PC-3 (cell line): ENCODE results near the gene ICAM4. TPM values are rescaled to one million over a fixed set of nuclear protein-coding genes. Genes with fewer than 3 reads are reported as not detected.

Experiments used
- ATAC-seq: fragments of 200-7000 bp; cut with Tn5 transposase; 2 replicates; pipeline ENCODE4 v1.9.1; 2020; ENCODE audit warnings: mild to moderate bottlenecking, moderate library complexity
- BruUV-seq: library from RNA; stranded (reverse); fragments of 400-500 nt; replicated peaks from 2 replicates; lab custom pipeline; 2021; lab: Mats Ljungman, UMichigan
- CTCF ChIA-PET: fragments of 300-600 bp; sonication (Branson Sonifier 250); formaldehyde crosslinking; loops from one replicate; lab custom pipeline; 2022; ENCODE audit warnings: antibody characterized with exemption; lab: Charles Lee
- POLR2A ChIA-PET: fragments of 300-600 bp; sonication (Branson Sonifier 250); formaldehyde crosslinking; loops from one replicate; lab custom pipeline; 2022; ENCODE audit warnings: antibody characterized with exemption; ENCODE audit not compliant: unreplicated experiment; lab: Charles Lee
- DNase-seq: peaks from one replicate; pipeline ENCODE4 v3.0.0-alpha.2; 2015
- H2AFZ ChIP-seq: fragments of 300-600 bp; sonication (generic); 2 replicates; pipeline ENCODE4 v1.6.0; 2016; ENCODE audit warnings: antibody characterized with exemption, low read length
- H3F3A ChIP-seq: fragments of 300-600 bp; sonication (generic); one replicate; pipeline ENCODE4 v1.6.0; 2017; ENCODE audit warnings: antibody characterized with exemption, low read length, control low read depth, mild to moderate bottlenecking; ENCODE audit not compliant: unreplicated experiment
- H3K27ac ChIP-seq: fragments of 300-600 bp; sonication (generic); 2 replicates; pipeline ENCODE4 v1.5.1; 2016; ENCODE audit warnings: mild to moderate bottlenecking, low read length
- H3K27me3 ChIP-seq: fragments of 300-600 bp; sonication (generic); 2 replicates; pipeline ENCODE4 v1.6.1; 2016; ENCODE audit warnings: low read length, mixed read lengths
- H3K36me3 ChIP-seq: fragments of 300-600 bp; sonication (generic); 2 replicates; pipeline ENCODE4 v1.6.1; 2016; ENCODE audit warnings: low read depth, mixed run types, low read length, mixed read lengths
- H3K4me1 ChIP-seq: fragments of 300-600 bp; sonication (generic); 2 replicates; pipeline ENCODE4 v1.5.1; 2016; ENCODE audit warnings: low read length; ENCODE audit not compliant: insufficient read depth
- H3K4me2 ChIP-seq: fragments of 300-600 bp; sonication (generic); 2 replicates; pipeline ENCODE4 v1.6.0; 2016; ENCODE audit warnings: low read length
- H3K4me3 ChIP-seq: fragments of 300-600 bp; sonication (generic); 2 replicates; pipeline ENCODE4 v1.5.1; 2016; ENCODE audit warnings: mild to moderate bottlenecking, low read length, mixed read lengths
- H3K79me2 ChIP-seq: fragments of 300-600 bp; sonication (generic); 2 replicates; pipeline ENCODE4 v1.6.1; 2017; ENCODE audit warnings: low read length, mixed read lengths
- H3K9ac ChIP-seq: fragments of 300-600 bp; sonication (generic); 2 replicates; pipeline ENCODE4 v1.6.0; 2016; ENCODE audit warnings: mild to moderate bottlenecking, low read length
- H3K9me2 ChIP-seq: fragments of 300-600 bp; sonication (generic); replicated peaks from 2 replicates; pipeline ENCODE4 v1.6.1; 2016; ENCODE audit warnings: mixed run types, low read length, mixed read lengths
- H3K9me3 ChIP-seq: fragments of 300-600 bp; sonication (generic); 2 replicates; pipeline ENCODE4 v1.6.1; 2016; ENCODE audit warnings: low read length, mixed read lengths
- H4K20me1 ChIP-seq: fragments of 300-600 bp; sonication (generic); 2 replicates; pipeline ENCODE4 v1.6.1; 2016; ENCODE audit warnings: low read length, mixed read lengths
- CTCF ChIP-seq: fragments of 300-600 bp; sonication (generic); conservative IDR thresholded peaks from 2 replicates; pipeline ENCODE4 v1.5.1; 2017; ENCODE audit warnings: antibody characterized with exemption, low read depth, mild to moderate bottlenecking, low read length
- EZH2 ChIP-seq: fragments of 300-600 bp; sonication (generic); IDR thresholded peaks from one replicate; pipeline ENCODE4 v1.6.1; 2017; ENCODE audit warnings: antibody characterized with exemption, mild to moderate bottlenecking, low read length; ENCODE audit not compliant: unreplicated experiment
- EZH2phosphoT487 ChIP-seq: fragments of 300-600 bp; sonication (generic); IDR thresholded peaks from 2 replicates; pipeline ENCODE4 v1.6.1; 2018; ENCODE audit warnings: mild to moderate bottlenecking, antibody characterized with exemption, low read length, borderline replicate concordance
- intact Hi-C: fragments of 100-400 bp; cut with micrococcal nuclease; formaldehyde crosslinking; loops from 2 replicates; pipeline ENCODE4 v1.9.0; 2023
- total RNA-seq: library from RNA; depleted of rRNA; stranded (reverse); fragments of >200 nt; gene quantifications from 2 replicates; pipeline ENCODE4 v1.2.3, GENCODE V29; 2014

ICAM4 gene
- total RNA-seq, 1 experiment from 2014 or later: not detected

DNA sequence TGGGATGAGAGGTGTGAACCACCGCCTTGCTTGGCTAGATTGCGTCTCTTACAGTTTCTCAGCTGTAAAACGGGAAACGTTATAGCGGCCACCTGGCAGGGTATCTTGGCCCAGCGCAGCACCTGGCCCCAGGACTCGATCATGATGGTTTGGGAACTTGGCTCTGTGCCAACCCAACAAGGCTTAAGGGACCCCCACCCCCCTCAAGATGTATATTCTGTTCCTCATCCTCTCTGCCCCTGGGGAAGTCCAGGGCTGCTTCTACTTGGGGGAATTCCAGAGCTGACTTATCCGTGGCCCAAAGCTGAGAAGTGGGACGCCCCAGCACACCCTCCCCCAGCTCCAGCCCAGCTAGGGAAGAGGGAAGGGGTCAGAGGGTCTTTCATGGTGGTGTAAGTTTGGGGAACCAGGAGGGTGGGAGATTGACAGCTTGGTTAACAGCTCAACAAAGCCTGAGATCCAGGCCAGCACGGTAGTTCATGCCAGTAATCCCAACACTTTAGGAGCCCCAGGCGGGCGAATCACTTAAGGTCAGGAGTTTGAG lies 15.1 kb upstream of the ICAM4 start:
- Histone ChIP-seq H3K27ac (no peak overlapping the region), H4K20me1 (no peaks in the 10 kb centered on the region), H3K27me3 (no peaks in the 10 kb centered on the region), H3K4me3 (peak overlapping the region; percentile 64; the same call in 1 of the 2 replicates), H3K4me1 (peaks cover 23% of the 10 kb centered on the region), H3K36me3 (no peaks in the 10 kb centered on the region), H3K9me3 (no peaks in the 10 kb centered on the region), H3K9me2 (no peaks in the 10 kb centered on the region), H3K9ac (no peak overlapping the region), H3K79me2 (no peaks in the 10 kb centered on the region), H2AFZ (peak overlapping the region; percentile 93; the same call in 1 of the 2 replicates), H3F3A (no peaks in the 10 kb centered on the region), H3K4me2 (peak overlapping the region; percentile 92)
- ATAC-seq (no peak), DNase-seq (no peak)
- ChIA-PET POLR2A (interaction anchor here (0.6 to 0.8 kb wide), 2 partner anchors 61 to 109 kb away, joined by 4 to 6 read pairs; partner anchors contain the start of gene TYK2), CTCF (interaction anchor here (1.2 to 3.2 kb wide), 3 partner anchors 11 to 121 kb away, joined by 3 to 62 read pairs (median 3); no protein-coding TSS in a partner anchor)
- TSS peak; percentile 78 for BruUV-seq
- TF ChIP-seq EZH2phosphoT487: no peak
- no peak for TF ChIP-seq EZH2
- no peak for TF ChIP-seq CTCF
- intact Hi-C loops: no loop called here

DNA sequence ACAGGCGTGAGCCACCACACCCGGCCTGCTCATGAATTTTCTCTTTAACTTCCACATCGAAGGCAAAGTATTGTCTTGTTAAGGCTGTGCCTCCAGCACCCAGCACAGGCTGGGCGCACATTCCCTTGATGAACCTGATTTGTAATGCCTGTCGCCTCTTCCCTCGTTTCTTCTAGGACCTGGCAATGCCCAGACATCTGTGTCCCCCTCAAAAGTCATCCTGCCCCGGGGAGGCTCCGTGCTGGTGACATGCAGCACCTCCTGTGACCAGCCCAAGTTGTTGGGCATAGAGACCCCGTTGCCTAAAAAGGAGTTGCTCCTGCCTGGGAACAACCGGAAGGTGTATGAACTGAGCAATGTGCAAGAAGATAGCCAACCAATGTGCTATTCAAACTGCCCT lies 12.2 kb upstream of the ICAM4 start:
- H3K4me2 ChIP-seq: no peak overlapping the region
- intact Hi-C loops: no loop called here

More for the DNA sequence above, 12.2 kb upstream of the ICAM4 start:
- POLR2A ChIA-PET: no interaction called here
- Histone ChIP-seq H3K4me1 (peaks cover 22% of the 10 kb centered on the region), H3K79me2 (no peaks in the 10 kb centered on the region), H3K27me3 (no peaks in the 10 kb centered on the region), H3K36me3 (no peaks in the 10 kb centered on the region), H2AFZ (no peak overlapping the region), H3K4me3 (no peak overlapping the region), H3K9ac (no peak overlapping the region), H3F3A (no peaks in the 10 kb centered on the region), H3K9me2 (no peaks in the 10 kb centered on the region), H3K27ac (no peak overlapping the region), H3K9me3 (no peaks in the 10 kb centered on the region), H4K20me1 (no peaks in the 10 kb centered on the region)
- ATAC-seq (no peak), DNase-seq (no peak)
- no peak for TF ChIP-seq EZH2
- TF ChIP-seq EZH2phosphoT487: no peak
- no peak for TF ChIP-seq CTCF
- CTCF ChIA-PET: no interaction called here
- no TSS peak for BruUV-seq
